Peyer's patch (tissue), 4 donors: Measurements from ENCODE around the gene UTS2R. TPM values are rescaled to one million over a fixed set of nuclear protein-coding genes. Genes with fewer than 3 reads are reported as not detected.

Experiments
- DNase-seq, 3 donors: peaks; one replicate each; pipeline ENCODE4 v3.0.0-alpha.2; 2017 to 2019
- H3K27ac ChIP-seq, 4 donors: fragments of 200-600 bp; sonication (generic); one replicate each; pipeline ENCODE4 v1.5.1; 2016 to 2019
- H3K27me3 ChIP-seq, 2 donors: fragments of 200-600 bp; sonication (generic); one replicate each; pipeline ENCODE4 v1.5.1; 2019
- H3K36me3 ChIP-seq, 3 donors: fragments of 200-600 bp; sonication (generic); one replicate each; pipeline ENCODE4 v1.5.1; 2016 to 2019
- H3K4me1 ChIP-seq, 4 donors: fragments of 200-600 bp; sonication (generic); one replicate each; pipeline ENCODE4 v1.5.1; 2016 to 2019
- H3K4me3 ChIP-seq, 4 donors: fragments of 200-600 bp; sonication (generic); 1 replicate in 3 of 4; 2 replicates in 1 of 4; pipeline ENCODE4 v1.5.1; 2016 to 2019; ENCODE audit warnings: mild to moderate bottlenecking in 1 of 4
- H3K9me3 ChIP-seq, 4 donors: fragments of 200-600 bp; sonication (generic); one replicate each; pipeline ENCODE4 v1.5.1; 2016 to 2019; ENCODE audit warnings: mild to moderate bottlenecking in 1 of 4
- POLR2A ChIP-seq, 2 donors: fragments of 450-650 bp; IDR thresholded peaks; one replicate each; pipeline ENCODE4 v1.5.1; 2017; ENCODE audit warnings: antibody characterized with exemption in 2 of 2, mild to moderate bottlenecking in 2 of 2, moderate library complexity in 2 of 2
- total RNA-seq, 4 donors: library from RNA; depleted of rRNA; stranded (reverse); fragments of >200 nt; gene quantifications; one replicate each; pipeline ENCODE4 v1.1.0, GENCODE V29; 2016
- TF ChIP-seq, protein P1 (sequence below), 6 experiments: fragments of 450-650 bp in 4 of 6; fragments of 200-600 bp in 2 of 6; sonication (generic) in 1 of 6; IDR thresholded peaks; one replicate each; pipeline ENCODE4 v1.5.1; 2017 to 2019; ENCODE audit warnings: antibody characterized with exemption in 6 of 6, mild to moderate bottlenecking in 3 of 6, moderate library complexity in 1 of 6

UTS2R gene
- total RNA-seq, 4 donors from 2014 or later: not detected

DNA sequence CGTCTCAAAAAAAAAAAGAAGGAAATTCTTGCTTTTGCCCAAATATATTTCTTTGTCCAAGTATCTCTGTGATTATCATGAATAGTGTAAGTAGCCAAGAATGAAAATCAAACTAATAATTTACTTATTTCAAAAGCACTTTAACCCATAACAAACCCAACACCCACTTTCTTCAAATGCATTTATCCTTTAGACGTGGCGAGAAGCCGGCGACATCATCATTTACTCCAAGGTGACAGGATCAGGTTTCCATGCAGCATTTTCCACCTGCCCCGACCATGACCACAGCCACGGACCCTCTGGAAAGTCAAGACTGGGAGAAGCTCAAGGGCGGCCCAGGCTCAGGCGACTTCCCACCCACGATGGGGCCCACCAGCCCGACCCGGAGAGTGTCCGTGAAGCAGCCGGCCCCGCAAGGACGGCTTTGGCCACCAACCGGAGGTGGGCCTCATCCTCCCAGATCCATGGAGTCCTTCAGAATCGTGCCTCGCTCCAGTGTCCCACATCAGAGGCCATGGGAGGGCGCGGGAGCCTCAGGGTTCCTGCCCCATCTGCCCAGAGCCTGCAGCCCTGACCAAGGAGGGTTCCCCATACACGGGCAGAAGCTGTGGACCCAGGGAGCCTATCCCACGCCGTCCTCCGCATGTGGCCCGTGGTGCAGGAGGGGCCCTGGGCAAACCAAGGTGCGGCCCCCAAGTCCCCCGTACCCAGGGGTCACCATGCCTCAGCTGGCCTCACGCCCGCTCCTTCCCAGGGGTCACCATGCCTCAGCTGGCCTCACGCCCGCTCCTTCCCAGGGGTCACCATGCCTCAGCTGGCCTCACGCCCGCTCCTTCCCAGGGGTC is 18.7 kb downstream of the UTS2R start:
- H3K27ac ChIP-seq: no peak overlapping the region

GRCh38 chr17:82390860-82391435 is 19.4 kb downstream of the UTS2R start:
- Histone ChIP-seq H3K4me3 (no peak overlapping the region), H3K36me3 (peaks cover 0 to 11% (median 0%) of the 10 kb centered on the region in 3 donors), H3K27me3 (no peaks in the 10 kb centered on the region), H3K27ac (no peak overlapping the region), H3K4me1 (peaks cover 0 to 6% (median 0%) of the 10 kb centered on the region in 4 donors), H3K9me3 (no peaks in the 10 kb centered on the region)
- DNase-seq: no peak
- TF ChIP-seq POLR2A (IDR thresholded peaks at IDR 0.05): no peak
- TF ChIP-seq, protein P1, sequence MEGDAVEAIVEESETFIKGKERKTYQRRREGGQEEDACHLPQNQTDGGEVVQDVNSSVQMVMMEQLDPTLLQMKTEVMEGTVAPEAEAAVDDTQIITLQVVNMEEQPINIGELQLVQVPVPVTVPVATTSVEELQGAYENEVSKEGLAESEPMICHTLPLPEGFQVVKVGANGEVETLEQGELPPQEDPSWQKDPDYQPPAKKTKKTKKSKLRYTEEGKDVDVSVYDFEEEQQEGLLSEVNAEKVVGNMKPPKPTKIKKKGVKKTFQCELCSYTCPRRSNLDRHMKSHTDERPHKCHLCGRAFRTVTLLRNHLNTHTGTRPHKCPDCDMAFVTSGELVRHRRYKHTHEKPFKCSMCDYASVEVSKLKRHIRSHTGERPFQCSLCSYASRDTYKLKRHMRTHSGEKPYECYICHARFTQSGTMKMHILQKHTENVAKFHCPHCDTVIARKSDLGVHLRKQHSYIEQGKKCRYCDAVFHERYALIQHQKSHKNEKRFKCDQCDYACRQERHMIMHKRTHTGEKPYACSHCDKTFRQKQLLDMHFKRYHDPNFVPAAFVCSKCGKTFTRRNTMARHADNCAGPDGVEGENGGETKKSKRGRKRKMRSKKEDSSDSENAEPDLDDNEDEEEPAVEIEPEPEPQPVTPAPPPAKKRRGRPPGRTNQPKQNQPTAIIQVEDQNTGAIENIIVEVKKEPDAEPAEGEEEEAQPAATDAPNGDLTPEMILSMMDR (IDR thresholded peaks at IDR 0.05): no peak

More for the DNA sequence above, 18.7 kb downstream of the UTS2R start:
- no peak for DNase-seq
- Histone ChIP-seq H3K27me3 (no peaks in the 10 kb centered on the region), H3K36me3 (peaks cover 0 to 11% (median 0%) of the 10 kb centered on the region in 3 donors), H3K9me3 (no peaks in the 10 kb centered on the region), H3K4me3 (no peak overlapping the region), H3K4me1 (peaks cover 0 to 6% (median 0%) of the 10 kb centered on the region in 4 donors)
- TF ChIP-seq, protein P1 (IDR thresholded peaks at IDR 0.05): no peak
- no peak for TF ChIP-seq POLR2A (IDR thresholded peaks at IDR 0.05)

GRCh38 chr17:82391496-82392066 is 20.0 kb downstream of the UTS2R start:
- no peak for DNase-seq
- H3K4me3 ChIP-seq: no peak overlapping the region
- no peak overlapping the region for H3K27ac ChIP-seq
- no peaks in the 10 kb centered on the region for H3K27me3 ChIP-seq
- peaks cover 0 to 6% (median 0%) of the 10 kb centered on the region in 4 donors for H3K4me1 ChIP-seq
- TF ChIP-seq POLR2A (IDR thresholded peaks at IDR 0.05): no peak
- TF ChIP-seq, protein P1 (IDR thresholded peaks at IDR 0.05): no peak
- H3K9me3 ChIP-seq: no peaks in the 10 kb centered on the region
- H3K36me3 ChIP-seq: peaks cover 0 to 11% (median 0%) of the 10 kb centered on the region in 3 donors

GRCh38 chr17:82392209-82392920 is 20.8 kb downstream of the UTS2R start:
- H3K36me3 ChIP-seq: peaks cover 0 to 19% (median 0%) of the 10 kb centered on the region in 3 donors
- no peaks in the 10 kb centered on the region for H3K27me3 ChIP-seq
- DNase-seq: no peak
- TF ChIP-seq, protein P1 (IDR thresholded peaks at IDR 0.05): no peak
- TF ChIP-seq POLR2A (IDR thresholded peaks at IDR 0.05): no peak
- no peaks in the 10 kb centered on the region for H3K9me3 ChIP-seq
- no peak overlapping the region for H3K4me3 ChIP-seq
- no peak overlapping the region for H3K27ac ChIP-seq
- H3K4me1 ChIP-seq: no peaks in the 10 kb centered on the region

DNA sequence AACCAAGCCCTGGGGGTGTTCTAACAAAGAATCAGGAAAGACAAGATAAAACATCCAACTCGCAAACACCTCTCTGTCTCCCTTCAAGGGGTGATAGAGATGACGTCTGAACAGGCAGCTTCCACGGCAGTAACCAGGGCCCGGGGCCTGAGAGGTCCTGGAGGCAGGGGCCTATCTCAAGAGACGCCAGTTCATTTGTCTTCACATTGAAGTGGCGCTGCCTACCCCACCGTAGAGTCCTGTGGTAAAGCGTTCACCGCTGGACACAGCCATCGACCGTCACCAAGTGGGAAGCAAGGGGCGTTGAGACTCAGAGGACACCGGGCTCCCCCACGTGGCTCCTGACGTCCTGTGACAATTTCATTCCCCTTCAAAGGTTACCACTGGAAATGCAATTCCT is 21.4 kb downstream of the UTS2R start:
- DNase-seq: no peak
- Histone ChIP-seq H3K27ac (no peak overlapping the region), H3K27me3 (no peaks in the 10 kb centered on the region), H3K9me3 (no peaks in the 10 kb centered on the region), H3K4me3 (no peak overlapping the region), H3K4me1 (no peaks in the 10 kb centered on the region), H3K36me3 (peaks cover 0 to 20% (median 0%) of the 10 kb centered on the region in 3 donors)
- TF ChIP-seq, protein P1 (IDR thresholded peaks at IDR 0.05): no peak
- TF ChIP-seq POLR2A (IDR thresholded peaks at IDR 0.05): no peak
